Activated naive CD8-positive, alpha-beta T cell treated with anti-CD3 and anti-CD28 coated beads, Interleukin-2, amount 50 U/mL, for 24 hours (primary cell): ENCODE results near the gene CDC25B.

Experiments
- ATAC-seq: fragments of 150-1000 bp; cut with Tn5 transposase; one replicate; pipeline ENCODE4 v1.10.0; 2021
- DNase-seq: peaks from one replicate; pipeline ENCODE4 v3.0.0; 2021
- H3K27ac Mint-ChIP-seq: one replicate; pipeline ENCODE4 v1.8.0; 2021; ENCODE audit warnings: mild to moderate bottlenecking, mixed read lengths
- H3K27me3 Mint-ChIP-seq: one replicate; pipeline ENCODE4 v1.8.0; 2021; ENCODE audit warnings: mixed read lengths
- H3K36me3 Mint-ChIP-seq: one replicate; pipeline ENCODE4 v1.8.0; 2021; ENCODE audit warnings: low read depth, mixed read lengths
- H3K4me1 Mint-ChIP-seq: one replicate; pipeline ENCODE4 v1.8.0; 2021; ENCODE audit warnings: mixed read lengths
- H3K4me3 Mint-ChIP-seq: one replicate; pipeline ENCODE4 v1.8.0; 2021; ENCODE audit warnings: mild to moderate bottlenecking, moderate library complexity, mixed read lengths
- H3K9me3 Mint-ChIP-seq: one replicate; pipeline ENCODE4 v1.8.0; 2021; ENCODE audit warnings: mixed read lengths

CDC25B gene

DNA sequence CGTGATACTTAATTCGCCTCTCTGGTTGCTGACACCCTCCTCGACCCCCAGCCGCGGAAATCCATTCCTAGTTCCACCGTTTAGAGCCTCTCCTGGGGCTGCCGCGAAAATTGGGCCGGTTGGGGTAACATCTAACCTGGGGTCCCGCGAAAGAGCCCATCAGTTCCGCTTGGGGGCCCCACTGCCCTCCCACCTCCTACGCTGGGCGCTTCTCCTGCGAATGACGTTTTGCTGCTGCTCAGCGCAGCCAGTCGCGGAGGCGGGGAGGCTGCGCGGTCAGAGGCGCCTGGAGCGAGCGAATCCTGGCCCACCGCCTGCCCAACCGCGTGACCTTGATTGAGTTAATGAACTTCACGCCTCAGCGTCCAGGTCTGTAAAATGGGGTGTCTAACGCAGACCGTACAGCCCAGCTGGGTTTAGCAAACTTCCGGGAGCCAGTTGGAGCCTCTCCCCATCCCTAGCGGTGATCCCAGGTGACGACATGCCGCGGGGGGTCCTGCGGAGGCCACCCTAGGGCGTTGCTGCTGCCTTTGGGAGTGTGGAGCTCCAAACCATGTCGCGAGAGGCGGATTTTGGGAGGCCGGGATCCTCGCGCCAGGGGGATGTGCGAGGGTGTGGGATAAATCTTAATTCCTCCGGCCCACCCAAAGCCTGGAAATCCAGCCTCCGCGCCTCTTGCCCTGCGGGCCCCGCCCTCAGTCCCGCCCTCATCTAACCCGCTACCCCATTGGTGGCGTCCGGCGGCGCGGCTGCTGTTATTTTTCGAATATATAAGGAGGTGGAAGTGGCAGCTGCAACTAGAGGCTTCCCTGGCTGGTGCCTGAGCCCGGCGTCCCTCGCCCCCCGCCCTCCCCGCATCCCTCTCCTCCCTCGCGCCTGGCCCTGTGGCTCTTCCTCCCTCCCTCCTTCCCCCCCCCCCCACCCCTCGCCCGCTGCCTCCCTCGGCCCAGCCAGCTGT is at the start of gene CDC25B:
Gene CDC25B (plus strand): TSS at position 800 of the 958 bp plus-strand sequence. CDS start 222 bp downstream, outside the sequence.
- Mint-ChIP-seq H3K9me3 (no peaks in the 10 kb centered on the region), H3K27me3 (no peaks in the 10 kb centered on the region), H3K36me3 (peaks cover 14% of the 10 kb centered on the region), H3K4me1 (peaks cover 50% of the 10 kb centered on the region), H3K4me3 (peak within 1 kb of the TSS; percentile 91), H3K27ac (peak within 1 kb of the TSS; percentile 95)
- ATAC-seq, result peak; percentile 77
- DNase-seq, result peak; percentile 92

DNA sequence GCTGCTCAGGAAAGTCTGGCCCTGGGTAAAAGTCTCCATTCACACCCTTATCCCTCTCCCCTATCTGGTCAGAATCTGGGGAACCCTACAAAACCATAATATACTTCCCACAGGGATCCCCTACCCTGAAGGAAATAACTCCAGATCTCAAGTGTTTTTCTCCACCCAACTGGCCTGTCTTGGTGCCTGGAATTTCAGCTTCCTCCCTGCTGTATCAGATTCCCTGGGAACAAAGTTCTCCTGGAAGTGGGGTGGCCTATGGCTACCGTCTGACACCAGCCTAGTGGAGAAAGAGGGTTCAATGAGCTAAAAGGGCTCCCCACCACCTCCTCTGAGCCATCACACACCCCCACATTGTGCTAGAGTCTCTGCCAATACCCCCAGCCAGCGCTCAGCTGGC is 48.6 kb upstream of the CDC25B start:
- no peaks in the 10 kb centered on the region for H3K9me3 Mint-ChIP-seq
- peaks cover 15% of the 10 kb centered on the region for H3K4me1 Mint-ChIP-seq
- H3K36me3 Mint-ChIP-seq, result no peaks in the 10 kb centered on the region
- DNase-seq, result no peak
- H3K27ac Mint-ChIP-seq, result no peak overlapping the region
- peaks cover 13% of the 10 kb centered on the region for H3K27me3 Mint-ChIP-seq
- H3K4me3 Mint-ChIP-seq, result no peak overlapping the region
- no peak for ATAC-seq

GRCh38 chr20:3748073-3748472 is 48.0 kb upstream of the CDC25B start:
- ATAC-seq (no peak), DNase-seq (no peak)
- Mint-ChIP-seq H3K27me3 (peaks cover 13% of the 10 kb centered on the region), H3K9me3 (no peaks in the 10 kb centered on the region), H3K4me1 (peaks cover 20% of the 10 kb centered on the region), H3K36me3 (no peaks in the 10 kb centered on the region), H3K27ac (no peak overlapping the region), H3K4me3 (no peak overlapping the region)

DNA sequence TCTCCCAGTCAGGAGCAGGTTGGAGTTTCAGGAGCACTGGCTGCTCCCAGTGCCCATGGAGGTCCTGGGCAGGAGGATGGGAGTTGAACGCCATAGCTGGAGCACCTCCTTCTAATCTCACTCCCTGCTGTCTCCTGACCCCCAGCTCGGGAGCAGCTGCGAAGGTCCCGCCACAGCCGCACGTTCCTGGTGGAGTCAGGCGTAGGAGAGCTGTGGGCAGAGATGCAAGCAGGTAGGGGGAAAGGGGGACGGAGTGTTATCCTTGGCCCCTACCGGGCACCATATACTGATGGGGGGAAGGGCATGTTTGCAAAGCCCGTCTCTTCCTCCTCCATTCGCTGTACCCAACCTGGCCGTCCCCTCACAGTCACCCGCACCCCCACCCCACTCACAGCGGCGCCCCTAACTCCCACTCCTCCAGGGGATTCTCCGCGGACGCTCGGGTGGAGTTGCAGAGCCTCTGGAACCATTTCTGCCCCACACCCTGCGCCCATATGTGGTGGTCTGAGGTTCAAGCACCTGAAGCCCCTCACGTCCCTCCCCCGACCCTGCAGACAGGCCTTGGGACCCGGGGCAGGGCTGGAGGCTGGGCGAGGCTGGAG is 46.9 kb upstream of the CDC25B start:
- no peak for ATAC-seq
- H3K4me1 Mint-ChIP-seq, result peaks cover 20% of the 10 kb centered on the region
- no peaks in the 10 kb centered on the region for H3K9me3 Mint-ChIP-seq
- no peak overlapping the region for H3K4me3 Mint-ChIP-seq
- H3K27ac Mint-ChIP-seq, result no peak overlapping the region
- no peaks in the 10 kb centered on the region for H3K36me3 Mint-ChIP-seq
- no peak for DNase-seq
- peaks cover 13% of the 10 kb centered on the region for H3K27me3 Mint-ChIP-seq

- H3K9me3 Mint-ChIP-seq, result no peaks in the 10 kb centered on the region
- ATAC-seq (peak; percentile 25), DNase-seq (peak; percentile 62)
- peaks cover 16% of the 10 kb centered on the region for H3K4me1 Mint-ChIP-seq
- no peak overlapping the region for H3K27ac Mint-ChIP-seq
- no peak overlapping the region for H3K4me3 Mint-ChIP-seq
- no peaks in the 10 kb centered on the region for H3K36me3 Mint-ChIP-seq
- H3K27me3 Mint-ChIP-seq, result peaks cover 8% of the 10 kb centered on the region
These were observed 46.2 kb upstream of the CDC25B start for GRCh38 chr20:3749689-3750531.

DNA sequence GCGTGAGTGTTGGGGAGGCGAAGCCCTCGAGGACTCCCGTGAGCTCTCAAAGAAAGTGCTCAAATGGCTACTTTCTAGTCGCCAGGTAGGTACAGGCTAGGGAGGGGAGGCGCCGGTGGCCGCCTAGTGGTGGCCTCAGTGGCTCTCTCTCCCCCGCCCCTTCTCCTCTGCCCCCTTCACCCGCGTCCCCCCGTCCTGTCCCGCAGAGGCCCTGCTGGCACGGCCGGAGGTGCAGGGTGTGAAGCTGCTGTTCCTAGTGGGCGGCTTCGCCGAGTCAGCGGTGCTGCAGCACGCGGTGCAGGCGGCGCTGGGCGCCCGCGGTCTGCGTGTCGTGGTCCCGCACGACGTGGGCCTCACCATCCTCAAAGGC is 44.8 kb upstream of the CDC25B start:
- H3K36me3 Mint-ChIP-seq, result no peaks in the 10 kb centered on the region
- H3K27ac Mint-ChIP-seq, result no peak overlapping the region
- DNase-seq (no peak), ATAC-seq (no peak)
- H3K27me3 Mint-ChIP-seq, result peaks cover 7% of the 10 kb centered on the region
- H3K4me3 Mint-ChIP-seq, result no peak overlapping the region
- H3K9me3 Mint-ChIP-seq, result no peaks in the 10 kb centered on the region
- H3K4me1 Mint-ChIP-seq, result peaks cover 15% of the 10 kb centered on the region

DNA sequence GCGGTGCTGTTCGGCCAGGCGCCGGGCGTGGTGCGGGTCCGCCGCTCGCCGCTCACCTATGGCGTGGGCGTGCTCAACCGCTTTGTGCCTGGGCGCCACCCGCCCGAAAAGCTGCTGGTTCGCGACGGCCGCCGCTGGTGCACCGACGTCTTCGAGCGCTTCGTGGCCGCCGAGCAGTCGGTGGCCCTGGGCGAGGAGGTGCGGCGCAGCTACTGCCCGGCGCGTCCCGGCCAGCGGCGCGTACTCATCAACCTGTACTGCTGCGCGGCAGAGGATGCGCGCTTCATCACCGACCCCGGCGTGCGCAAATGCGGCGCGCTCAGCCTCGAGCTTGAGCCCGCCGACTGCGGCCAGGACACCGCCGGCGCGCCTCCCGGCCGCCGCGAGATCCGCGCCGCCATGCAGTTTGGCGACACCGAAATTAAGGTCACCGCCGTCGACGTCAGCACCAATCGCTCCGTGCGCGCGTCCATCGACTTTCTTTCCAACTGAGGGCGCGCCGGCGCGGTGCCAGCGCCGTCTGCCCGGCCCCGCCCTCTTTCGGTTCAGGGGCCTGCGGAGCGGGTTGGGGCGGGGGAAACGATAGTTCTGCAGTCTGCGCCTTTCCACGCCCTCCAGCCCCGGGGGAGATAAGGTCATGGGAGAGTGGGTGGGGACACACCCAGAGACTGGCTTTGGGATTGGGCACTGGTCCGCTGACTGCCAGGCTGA is 44.3 kb upstream of the CDC25B start:
- H3K27ac Mint-ChIP-seq, result peak overlapping the region; percentile 81
- peak overlapping the region; percentile 70 for H3K4me3 Mint-ChIP-seq
- ATAC-seq, result peak; percentile 80
- H3K27me3 Mint-ChIP-seq, result peaks cover 7% of the 10 kb centered on the region
- H3K36me3 Mint-ChIP-seq, result peaks cover 3% of the 10 kb centered on the region
- no peaks in the 10 kb centered on the region for H3K9me3 Mint-ChIP-seq
- peak; percentile 79 for DNase-seq
- peaks cover 15% of the 10 kb centered on the region for H3K4me1 Mint-ChIP-seq

DNA sequence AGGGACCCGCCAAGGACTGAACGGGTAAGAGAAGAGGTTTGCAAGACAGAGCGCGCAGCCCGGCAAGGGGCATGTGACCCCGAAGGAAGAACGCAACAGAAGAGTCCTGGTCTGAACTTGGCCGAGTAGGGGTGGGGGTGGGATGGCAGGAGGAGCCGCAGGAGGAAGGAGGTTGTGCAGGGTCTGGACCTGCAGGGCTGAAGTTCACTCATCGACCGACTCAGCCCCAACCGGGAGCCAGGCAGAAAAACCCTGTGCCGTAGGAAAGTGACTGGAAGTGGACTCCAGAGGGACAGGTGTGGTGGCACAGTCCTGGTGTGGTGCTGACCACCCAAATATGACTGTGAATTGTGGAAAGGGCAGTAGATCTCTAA is 43.7 kb upstream of the CDC25B start:
- no peak for DNase-seq
- Mint-ChIP-seq H3K27ac (peak overlapping the region; percentile 81), H3K9me3 (no peaks in the 10 kb centered on the region), H3K36me3 (peaks cover 3% of the 10 kb centered on the region), H3K27me3 (peaks cover 3% of the 10 kb centered on the region), H3K4me1 (peaks cover 15% of the 10 kb centered on the region), H3K4me3 (peak overlapping the region; percentile 70)
- no peak for ATAC-seq

- Mint-ChIP-seq H3K4me3 (no peak overlapping the region), H3K27ac (no peak overlapping the region)
- peak; percentile 33 for ATAC-seq
These were observed 43.0 kb upstream of the CDC25B start for GRCh38 chr20:3753098-3753497.

GRCh38 chr20:3753501-3754275 is 42.4 kb upstream of the CDC25B start:
- Mint-ChIP-seq H3K36me3 (peaks cover 7% of the 10 kb centered on the region), H3K4me3 (no peak overlapping the region), H3K27me3 (no peaks in the 10 kb centered on the region), H3K4me1 (peaks cover 15% of the 10 kb centered on the region), H3K27ac (no peak overlapping the region), H3K9me3 (no peaks in the 10 kb centered on the region)
- ATAC-seq (no peak), DNase-seq (no peak)

More at GRCh38 chr20:3753098-3753497, 43.0 kb upstream of the CDC25B start:
- peak; percentile 69 for DNase-seq
- Mint-ChIP-seq H3K9me3 (no peaks in the 10 kb centered on the region), H3K36me3 (peaks cover 4% of the 10 kb centered on the region), H3K27me3 (no peaks in the 10 kb centered on the region), H3K4me1 (peaks cover 15% of the 10 kb centered on the region)

DNA sequence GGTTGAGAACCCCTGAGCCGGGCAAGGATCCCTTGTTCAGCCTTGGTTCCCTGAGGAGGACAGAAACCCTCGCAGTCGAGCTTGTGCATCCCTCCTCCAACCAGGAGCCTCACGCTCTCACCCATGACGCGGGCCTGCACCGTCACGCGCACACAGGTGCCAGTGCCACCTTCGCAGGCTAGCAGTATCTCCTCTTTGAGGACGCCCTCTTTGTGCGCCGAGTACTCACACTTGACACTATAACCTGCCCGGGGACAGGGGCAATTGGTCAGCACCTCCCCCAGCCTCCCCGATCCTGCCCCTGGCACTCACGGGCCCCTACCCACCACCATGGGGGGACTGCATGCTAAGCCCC is 41.9 kb upstream of the CDC25B start:
- no peak overlapping the region for H3K4me3 Mint-ChIP-seq
- H3K27me3 Mint-ChIP-seq, result no peaks in the 10 kb centered on the region
- peaks cover 15% of the 10 kb centered on the region for H3K4me1 Mint-ChIP-seq
- no peak overlapping the region for H3K27ac Mint-ChIP-seq
- no peaks in the 10 kb centered on the region for H3K9me3 Mint-ChIP-seq
- no peak for ATAC-seq
- DNase-seq, result no peak
- H3K36me3 Mint-ChIP-seq, result peaks cover 7% of the 10 kb centered on the region

GRCh38 chr20:3755269-3755668 is 40.8 kb upstream of the CDC25B start:
- no peak overlapping the region for H3K27ac Mint-ChIP-seq
- no peak for DNase-seq
- no peaks in the 10 kb centered on the region for H3K27me3 Mint-ChIP-seq
- no peak for ATAC-seq
- H3K4me3 Mint-ChIP-seq, result no peak overlapping the region
- peaks cover 7% of the 10 kb centered on the region for H3K36me3 Mint-ChIP-seq
- H3K4me1 Mint-ChIP-seq, result peaks cover 15% of the 10 kb centered on the region
- H3K9me3 Mint-ChIP-seq, result no peaks in the 10 kb centered on the region

DNA sequence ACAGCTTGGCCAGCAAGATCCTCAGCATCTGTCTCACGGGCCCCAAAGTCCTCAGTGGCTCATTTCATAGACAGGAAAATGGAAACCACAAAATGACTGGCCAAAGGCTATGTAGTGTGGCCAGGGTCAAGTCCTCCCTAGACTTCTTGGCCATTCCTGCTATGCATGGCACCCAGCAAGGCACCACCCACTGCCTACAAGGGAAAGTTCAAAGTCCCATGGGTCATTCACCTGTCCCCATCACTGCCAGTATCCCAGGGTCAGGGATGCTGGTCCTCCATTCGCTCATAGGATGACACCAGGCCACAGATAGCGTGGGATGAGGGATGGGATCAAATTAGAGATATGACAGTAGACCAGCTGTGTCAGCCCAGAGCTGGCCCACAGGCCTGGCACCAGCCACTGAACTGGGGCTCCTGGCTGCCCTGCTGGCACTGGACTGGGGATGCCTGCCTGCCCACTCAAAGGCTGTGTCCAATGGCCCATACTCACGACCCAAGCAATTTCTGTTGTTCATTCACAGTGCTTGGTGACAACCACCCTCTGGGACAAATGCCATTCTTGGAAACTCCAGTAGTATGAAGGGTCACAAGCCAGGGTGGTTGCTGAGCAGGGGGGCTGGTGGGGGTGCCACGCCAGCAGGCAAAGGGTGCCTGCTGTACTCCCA is 40.2 kb upstream of the CDC25B start:
- Mint-ChIP-seq H3K9me3 (no peaks in the 10 kb centered on the region), H3K27me3 (no peaks in the 10 kb centered on the region), H3K4me3 (no peak overlapping the region), H3K36me3 (peaks cover 7% of the 10 kb centered on the region), H3K4me1 (peaks cover 12% of the 10 kb centered on the region), H3K27ac (no peak overlapping the region)
- ATAC-seq, result no peak
- DNase-seq, result no peak
